Putamen (tissue), 1 donor: ENCODE measurements around the gene FMO3.

ENCODE experiments used
- DNase-seq: peaks from one replicate; pipeline ENCODE4 v3.0.0-alpha.2; 2016; ENCODE audit warnings: low spot score

Gene FMO3

DNA sequence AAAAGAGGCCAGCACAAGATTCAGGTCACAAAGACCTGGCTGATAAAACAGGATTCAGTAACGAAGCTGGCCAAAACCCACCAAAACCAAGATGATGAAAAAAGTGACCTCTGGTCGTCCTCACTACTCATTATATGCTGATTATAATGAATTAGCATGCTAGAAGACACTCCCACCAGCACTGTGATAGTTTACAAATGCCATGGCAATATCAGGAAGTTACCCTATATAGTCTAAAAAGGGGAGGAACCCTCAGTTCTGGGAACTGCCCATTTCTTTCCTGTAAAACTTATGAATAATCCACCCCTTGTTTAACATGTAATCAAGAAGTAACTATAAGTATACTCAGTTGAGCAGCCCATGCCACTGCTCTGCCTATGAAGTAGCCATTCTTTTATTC lies 68.4 kb downstream of the FMO3 start:
- DNase-seq, result no peak

- DNase-seq, result no peak
Observed at GRCh38 chr1:171160211-171160610, 69.5 kb downstream of the FMO3 start.

- DNase-seq, result no peak
Observed at GRCh38 chr1:171160639-171161354, 70.1 kb downstream of the FMO3 start.

GRCh38 chr1:171161431-171161830 lies 70.7 kb downstream of the FMO3 start:
- DNase-seq, result no peak

- DNase-seq, result no peak
Observed at GRCh38 chr1:171166361-171166760, 75.7 kb downstream of the FMO3 start.
